GM10248 (cell line): ENCODE measurements around the gene C11orf97.

ENCODE experiments used
- CTCF ChIA-PET: fragments of 300-600 bp; sonication (Branson Sonifier 250); formaldehyde crosslinking; extraction: SDS; loops from one replicate; lab custom pipeline; 2021; ENCODE audit warnings: antibody characterized with exemption; lab: Yijun Ruan, JAX
- POLR2A ChIA-PET: fragments of 350-650 bp; sonication (Branson Sonifier 250); formaldehyde crosslinking; extraction: SDS; loops from one replicate; lab custom pipeline; 2020; ENCODE audit warnings: antibody characterized with exemption; lab: Yijun Ruan, JAX
- DNase-seq: peaks from one replicate; pipeline ENCODE4 v3.0.0; 2012; ENCODE audit errors: extremely low spot score
- CTCF ChIP-seq: IDR thresholded peaks from 2 replicates; pipeline ENCODE4 v1.5.1; 2012; ENCODE audit warnings: mild to moderate bottlenecking, low read depth; ENCODE audit errors: extremely low read depth, missing control alignments, control extremely low read depth

C11orf97 gene

GRCh38 chr11:94511932-94512781 is at the start of gene C11orf97:
Gene C11orf97, plus strand, starts transcription at chr11:94512461. Its CDS starts 68 bp downstream, at chr11:94512529.
- no peak for TF ChIP-seq CTCF
- peak; percentile 49 for DNase-seq
- ChIA-PET POLR2A (no interaction called here), CTCF (interaction anchor here (0.7 to 2.4 kb wide), 7 partner anchors 9 to 617 kb away, joined by 3 to 7 read pairs (median 4); no protein-coding TSS in a partner anchor)

GRCh38 chr11:94469416-94469815 is 42.8 kb upstream of the C11orf97 start:
- no peak for TF ChIP-seq CTCF
- CTCF ChIA-PET = interaction anchor here (0.9 to 1.9 kb wide), 4 partner anchors 10 to 35 kb away, joined by 3 to 9 read pairs (median 6); no protein-coding TSS in a partner anchor
- DNase-seq = peak; percentile 28
- POLR2A ChIA-PET = no interaction called here

- ChIA-PET POLR2A (no interaction called here), CTCF (interaction anchor here (0.9 to 1.6 kb wide), 4 partner anchors 13 to 289 kb away, joined by 3 to 5 read pairs (median 4); no protein-coding TSS in a partner anchor)
- DNase-seq = peak; percentile 42
- no peak for TF ChIP-seq CTCF
Measured at GRCh38 chr11:94472916-94473799, 39.1 kb upstream of the C11orf97 start.

GRCh38 chr11:94477624-94478023 is 34.6 kb upstream of the C11orf97 start:
- POLR2A ChIA-PET = no interaction called here
- CTCF ChIA-PET = interaction anchor here (1.2 to 1.4 kb wide), 2 partner anchors 25 to 28 kb away, joined by 4 read pairs; no protein-coding TSS in a partner anchor
- no peak for TF ChIP-seq CTCF
- no peak for DNase-seq

- TF ChIP-seq CTCF = no peak
- DNase-seq = no peak
- POLR2A ChIA-PET = no interaction called here
- CTCF ChIA-PET = interaction anchor here (2.4 kb wide), 1 partner anchor 11 kb away, joined by 8 read pairs; no protein-coding TSS in a partner anchor
Measured at GRCh38 chr11:94481342-94481741, 30.9 kb upstream of the C11orf97 start.

- ChIA-PET POLR2A (no interaction called here), CTCF (interaction anchor here (1.0 kb wide), 1 partner anchor 11 kb away, joined by 3 read pairs; no protein-coding TSS in a partner anchor)
- TF ChIP-seq CTCF = no peak
- no peak for DNase-seq
Measured at GRCh38 chr11:94486068-94486467, 26.2 kb upstream of the C11orf97 start.
